Gastroesophageal sphincter (tissue), 3 donors: ENCODE measurements around the gene REEP6.
"Not testable (repeated sequence)": the region's sequence is repeated elsewhere in the genome, so short reads cannot be mapped to it uniquely, and the experiment has no call there.

Experiments used
- CTCF ChIP-seq, 4 experiments: fragments of 200-600 bp in 2 of 4; fragments of 450-650 bp in 2 of 4; sonication (generic) in 1 of 4; IDR thresholded peaks; one replicate each; pipeline ENCODE4 v1.5.1; 2017 to 2019; ENCODE audit warnings: antibody characterized with exemption in 4 of 4, mild to moderate bottlenecking in 2 of 4, moderate library complexity in 2 of 4
- POLR2A ChIP-seq, 2 donors: fragments of 450-650 bp; IDR thresholded peaks; one replicate each; pipeline ENCODE4 v1.6.1; 2017; ENCODE audit warnings: antibody characterized with exemption in 2 of 2, mild to moderate bottlenecking in 2 of 2, moderate library complexity in 1 of 2
- POLR2AphosphoS5 ChIP-seq: sonication (generic); formaldehyde crosslinking; IDR thresholded peaks from one replicate; pipeline ENCODE4 v1.6.1; 2017; ENCODE audit warnings: antibody characterized with exemption

GRCh38 chr19:1530856-1531255 lies 39.9 kb downstream of the REEP6 start:
- not testable (repeated sequence) for TF ChIP-seq CTCF (IDR thresholded peaks at IDR 0.05); POLR2AphosphoS5; POLR2A (IDR thresholded peaks at IDR 0.05)
